ENCODE results near the gene SNRPF. TPM values are rescaled to one million over a fixed set of nuclear protein-coding genes. Genes with fewer than 3 reads are reported as not detected.

The SNRPF gene
- total RNA-seq, 1 donor from 2014 or later: 28.3 TPM

DNA sequence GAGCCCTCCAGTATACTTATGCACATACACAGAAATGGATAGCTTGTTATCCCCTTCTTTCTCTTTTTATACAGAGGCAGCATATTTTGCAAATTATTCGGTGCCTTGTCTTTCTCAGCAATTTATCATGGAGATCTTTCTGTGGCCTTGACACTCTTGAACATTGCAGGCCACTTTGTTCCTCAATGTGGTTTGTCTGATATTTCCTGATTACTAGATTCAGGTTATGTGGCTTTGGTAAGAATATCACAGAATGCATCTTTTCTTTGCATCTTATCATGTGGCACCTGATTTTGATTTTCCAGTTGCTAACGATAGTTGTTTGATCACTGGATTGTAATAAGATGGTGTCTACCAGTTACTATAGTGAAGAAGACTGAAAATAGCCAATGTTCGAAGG is 7.1 kb upstream of the SNRPF start:
- H3K4me3 Mint-ChIP-seq (ENCODE audit: unreplicated experiment): no peak overlapping the region
- no peaks in the 10 kb centered on the region for H3K36me3 Mint-ChIP-seq (ENCODE audit: low read depth, unreplicated experiment)
- peaks cover 19% of the 10 kb centered on the region for H3K4me1 Mint-ChIP-seq (ENCODE audit: unreplicated experiment)
- no peak for DNase-seq (ENCODE audit: low spot score)
- TF ChIP-seq CTCF (IDR thresholded peaks at IDR 0.05; ENCODE audit: unreplicated experiment): no peak
- H3K27me3 Mint-ChIP-seq (ENCODE audit: unreplicated experiment): peaks cover 2% of the 10 kb centered on the region
- no peak overlapping the region for H3K27ac Mint-ChIP-seq (ENCODE audit: unreplicated experiment)
- no peaks in the 10 kb centered on the region for H3K9me3 Mint-ChIP-seq (ENCODE audit: unreplicated experiment)

DNA sequence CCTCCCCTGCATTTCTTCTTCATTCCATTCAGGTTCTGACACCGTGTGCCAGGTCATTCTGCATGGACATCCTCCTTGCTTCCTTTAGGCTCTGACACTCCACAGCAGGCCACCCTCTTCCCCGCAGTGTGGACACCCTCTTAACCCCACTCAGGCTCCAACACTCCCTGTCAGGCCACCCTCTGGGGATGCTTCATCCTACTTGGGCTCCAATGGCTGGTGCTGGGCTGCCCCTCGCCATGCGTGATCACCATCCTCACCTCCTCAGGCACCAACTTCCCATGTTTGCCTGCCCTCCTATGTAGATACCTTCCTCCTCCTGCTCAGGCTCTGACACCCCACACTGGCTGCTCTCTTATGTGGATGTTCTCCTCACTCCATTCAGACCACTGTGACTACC is 6.6 kb upstream of the SNRPF start:
- TF ChIP-seq CTCF (IDR thresholded peaks at IDR 0.05; ENCODE audit: unreplicated experiment): no peak
- Mint-ChIP-seq H3K27me3 (ENCODE audit: unreplicated experiment) (peaks cover 2% of the 10 kb centered on the region), H3K9me3 (ENCODE audit: unreplicated experiment) (no peaks in the 10 kb centered on the region), H3K27ac (ENCODE audit: unreplicated experiment) (no peak overlapping the region), H3K4me1 (ENCODE audit: unreplicated experiment) (peaks cover 19% of the 10 kb centered on the region), H3K4me3 (ENCODE audit: unreplicated experiment) (no peak overlapping the region), H3K36me3 (ENCODE audit: low read depth, unreplicated experiment) (no peaks in the 10 kb centered on the region)
- DNase-seq (ENCODE audit: low spot score): no peak

GRCh38 chr12:95857156-95857555 is 1.6 kb upstream of the SNRPF start:
- Mint-ChIP-seq H3K27ac (ENCODE audit: unreplicated experiment) (no peak overlapping the region), H3K4me3 (ENCODE audit: unreplicated experiment) (no peak overlapping the region), H3K9me3 (ENCODE audit: unreplicated experiment) (no peaks in the 10 kb centered on the region), H3K36me3 (ENCODE audit: low read depth, unreplicated experiment) (peaks cover 7% of the 10 kb centered on the region), H3K27me3 (ENCODE audit: unreplicated experiment) (peaks cover 6% of the 10 kb centered on the region), H3K4me1 (ENCODE audit: unreplicated experiment) (peaks cover 24% of the 10 kb centered on the region)
- TF ChIP-seq CTCF (IDR thresholded peaks at IDR 0.05; ENCODE audit: unreplicated experiment): no peak
- no peak for DNase-seq (ENCODE audit: low spot score)

- H3K9me3 Mint-ChIP-seq (ENCODE audit: unreplicated experiment): no peaks in the 10 kb centered on the region
- no peak for DNase-seq (ENCODE audit: low spot score)
- no peak for TF ChIP-seq CTCF (IDR thresholded peaks at IDR 0.05; ENCODE audit: unreplicated experiment)
- peaks cover 6% of the 10 kb centered on the region for H3K27me3 Mint-ChIP-seq (ENCODE audit: unreplicated experiment)
- H3K27ac Mint-ChIP-seq (ENCODE audit: unreplicated experiment): peak overlapping the region; percentile 19
- H3K36me3 Mint-ChIP-seq (ENCODE audit: low read depth, unreplicated experiment): peaks cover 7% of the 10 kb centered on the region
- peaks cover 20% of the 10 kb centered on the region for H3K4me1 Mint-ChIP-seq (ENCODE audit: unreplicated experiment)
- H3K4me3 Mint-ChIP-seq (ENCODE audit: unreplicated experiment): no peak overlapping the region
These were observed 953 bp upstream of the SNRPF start for GRCh38 chr12:95857799-95858198.

DNA sequence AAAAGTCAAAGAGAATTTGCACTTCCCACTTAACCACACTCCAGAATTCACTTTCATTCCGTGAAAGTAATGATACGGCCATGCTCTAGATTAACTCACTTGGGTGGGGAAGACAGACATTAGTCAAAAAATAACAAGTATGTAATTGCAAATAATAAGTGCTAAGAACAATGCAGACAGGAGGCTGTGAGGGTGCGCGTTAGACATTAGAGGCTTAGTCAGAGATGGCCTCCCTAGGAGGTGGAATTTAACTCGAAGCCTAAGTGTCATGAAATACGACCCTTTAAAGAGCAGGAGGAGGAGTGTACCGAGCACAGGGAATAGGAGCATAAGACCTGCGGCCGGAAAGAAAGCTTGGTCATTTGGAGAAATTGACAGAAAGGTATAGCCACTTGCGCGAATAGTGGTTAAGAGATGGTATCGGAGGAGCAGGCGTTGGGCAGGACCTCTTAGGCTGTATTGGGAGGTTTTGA is 628 bp downstream of the SNRPF start:
- H3K4me3 Mint-ChIP-seq (ENCODE audit: unreplicated experiment): no peak overlapping the region
- no peak overlapping the region for H3K27ac Mint-ChIP-seq (ENCODE audit: unreplicated experiment)
- TF ChIP-seq CTCF (IDR thresholded peaks at IDR 0.05; ENCODE audit: unreplicated experiment): no peak
- no peak for DNase-seq (ENCODE audit: low spot score)
- H3K4me1 Mint-ChIP-seq (ENCODE audit: unreplicated experiment): peaks cover 13% of the 10 kb centered on the region
- H3K9me3 Mint-ChIP-seq (ENCODE audit: unreplicated experiment): no peaks in the 10 kb centered on the region
- peaks cover 12% of the 10 kb centered on the region for H3K36me3 Mint-ChIP-seq (ENCODE audit: low read depth, unreplicated experiment)
- peaks cover 4% of the 10 kb centered on the region for H3K27me3 Mint-ChIP-seq (ENCODE audit: unreplicated experiment)
